Mucosa of descending colon (tissue), 3 donors: ENCODE data around the gene SALL4. TPM values are rescaled to one million over a fixed set of nuclear protein-coding genes. Genes with fewer than 3 reads are reported as not detected.
"Not testable (repeated sequence)": the region's sequence is repeated elsewhere in the genome, so short reads cannot be mapped to it uniquely, and the experiment has no call there.

Source experiments
- ATAC-seq: fragments of 200-7000 bp; cut with Tn5 transposase; one replicate; pipeline ENCODE4 v1.9.1; 2020; ENCODE audit warnings: mild to moderate bottlenecking, moderate library complexity
- DNase-seq, 3 donors: peaks; one replicate each; pipeline ENCODE4 v3.0.0-alpha.2; 2020
- H3K36me3 ChIP-seq: fragments of 200-600 bp; one replicate; pipeline ENCODE4 v1.8.0; 2021; ENCODE audit warnings: low read depth, mild to moderate bottlenecking
- H3K4me1 ChIP-seq: fragments of 200-600 bp; one replicate; pipeline ENCODE4 v1.8.0; 2021; ENCODE audit warnings: low read depth, mild to moderate bottlenecking
- H3K4me3 ChIP-seq: fragments of 200-600 bp; one replicate; pipeline ENCODE4 v1.8.0; 2021; ENCODE audit warnings: mild to moderate bottlenecking
- H3K9me3 ChIP-seq: fragments of 200-600 bp; one replicate; pipeline ENCODE4 v1.8.0; 2021; ENCODE audit warnings: mild to moderate bottlenecking
- intact Hi-C, 2 donors: fragments of 100-400 bp; cut with DNase I in 1 of 2; cut with micrococcal nuclease in 1 of 2; formaldehyde crosslinking; loops; one replicate each; pipeline versions ENCODE4 v1.11.0 to v1.11.1; 2022; cut with DNase I, micrococcal nuclease
- total RNA-seq, 3 donors: library from RNA; stranded (reverse); fragmentation: NEBNext Ultra II Directional in 2 of 3; extraction: Animal tissue kit (Norgen Biotek cat#: 25700) in 2 of 3; gene quantifications; one replicate each; pipeline versions ENCODE4 v1.2.1 to v1.2.4, GENCODE V29; 2021 to 2023
- TF ChIP-seq, protein P1 (sequence below): fragments of 200-600 bp; IDR thresholded peaks from one replicate; pipeline ENCODE4 v1.8.0; 2022; ENCODE audit warnings: antibody characterized with exemption, mild to moderate bottlenecking
- donor health status: DM: no; HTN: no; CAD: no; lungs with moderate emphysema.
- donor health status: DM: no; HTN: no; CAD: no.
- donor health status: DM: no; HTN: yes; CAD: no.

Gene SALL4
- total RNA-seq, 3 donors from 2014 or later = 0.05 to 0.41 TPM; not detected in 1

DNA sequence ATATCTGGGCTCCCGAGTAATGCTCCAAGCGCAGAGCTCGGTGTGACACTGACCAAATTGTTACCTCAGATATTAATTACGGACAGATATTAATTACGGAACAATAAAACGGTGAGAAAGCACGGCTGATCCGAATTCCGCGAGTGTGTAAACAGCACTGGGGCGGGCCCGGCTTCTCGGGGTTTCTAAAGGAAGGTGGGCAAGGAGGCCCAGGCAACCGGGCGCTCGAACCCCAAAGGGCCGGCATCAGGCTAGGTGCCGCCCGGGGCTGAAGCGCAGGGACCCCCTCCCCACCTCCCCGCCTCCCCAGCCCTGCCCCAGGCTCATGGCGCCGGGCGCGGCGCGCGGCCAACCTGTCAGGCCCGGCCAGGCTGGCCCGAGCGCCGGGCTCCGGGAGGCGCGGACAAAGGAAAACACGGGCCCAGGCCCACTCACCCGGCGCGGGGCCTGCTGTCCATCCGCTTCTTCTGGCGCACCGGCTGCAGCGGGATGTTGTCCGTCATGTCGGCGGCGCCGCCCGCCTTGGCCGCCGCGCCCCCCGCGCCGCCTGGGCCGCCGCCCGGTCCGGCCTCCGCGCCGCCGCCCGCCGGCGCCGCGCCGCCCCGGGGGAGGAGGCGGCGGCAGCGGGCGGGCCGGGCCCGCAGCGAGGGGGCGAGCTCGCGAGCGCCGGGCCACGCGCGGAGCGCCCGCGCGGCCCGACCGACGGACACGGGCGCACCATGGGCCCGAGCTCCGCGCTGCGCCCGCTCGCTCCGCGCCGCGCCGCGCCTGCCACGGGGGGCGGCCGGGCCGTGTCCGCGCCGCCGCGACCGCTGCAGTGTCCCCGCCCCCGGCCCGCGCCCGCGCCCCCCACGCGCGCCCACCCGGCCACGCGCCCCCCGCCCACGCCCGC lies 34.2 kb downstream of the SALL4 start, which contains the start of gene ATP9A:
ATP9A (minus strand) TSS at position 524 of the 892 bp plus-strand sequence; CDS start at position 503, 21 bp downstream.
- intact Hi-C loops = no loop called here
- Histone ChIP-seq H3K36me3 (no peaks in the 10 kb centered on the region), H3K4me3 (peak within 1 kb of the TSS; percentile 63), H3K9me3 (no peaks in the 10 kb centered on the region), H3K4me1 (no peaks in the 10 kb centered on the region)
- TF ChIP-seq, protein P1, sequence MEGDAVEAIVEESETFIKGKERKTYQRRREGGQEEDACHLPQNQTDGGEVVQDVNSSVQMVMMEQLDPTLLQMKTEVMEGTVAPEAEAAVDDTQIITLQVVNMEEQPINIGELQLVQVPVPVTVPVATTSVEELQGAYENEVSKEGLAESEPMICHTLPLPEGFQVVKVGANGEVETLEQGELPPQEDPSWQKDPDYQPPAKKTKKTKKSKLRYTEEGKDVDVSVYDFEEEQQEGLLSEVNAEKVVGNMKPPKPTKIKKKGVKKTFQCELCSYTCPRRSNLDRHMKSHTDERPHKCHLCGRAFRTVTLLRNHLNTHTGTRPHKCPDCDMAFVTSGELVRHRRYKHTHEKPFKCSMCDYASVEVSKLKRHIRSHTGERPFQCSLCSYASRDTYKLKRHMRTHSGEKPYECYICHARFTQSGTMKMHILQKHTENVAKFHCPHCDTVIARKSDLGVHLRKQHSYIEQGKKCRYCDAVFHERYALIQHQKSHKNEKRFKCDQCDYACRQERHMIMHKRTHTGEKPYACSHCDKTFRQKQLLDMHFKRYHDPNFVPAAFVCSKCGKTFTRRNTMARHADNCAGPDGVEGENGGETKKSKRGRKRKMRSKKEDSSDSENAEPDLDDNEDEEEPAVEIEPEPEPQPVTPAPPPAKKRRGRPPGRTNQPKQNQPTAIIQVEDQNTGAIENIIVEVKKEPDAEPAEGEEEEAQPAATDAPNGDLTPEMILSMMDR = no peak
- ATAC-seq (peak; percentile 26), DNase-seq (peak; percentile 60 to 67 (median 60))

GRCh38 chr20:51766994-51767866 lies 35.1 kb downstream of the SALL4 start:
- peak; percentile 97 for ATAC-seq
- Histone ChIP-seq H3K4me3 (peak overlapping the region; percentile 63), H3K9me3 (no peaks in the 10 kb centered on the region), H3K36me3 (no peaks in the 10 kb centered on the region), H3K4me1 (peaks cover 5% of the 10 kb centered on the region)
- intact Hi-C loops = no loop called here
- TF ChIP-seq, protein P1 = no peak
- peak; percentile 93 to 95 (median 94) for DNase-seq

DNA sequence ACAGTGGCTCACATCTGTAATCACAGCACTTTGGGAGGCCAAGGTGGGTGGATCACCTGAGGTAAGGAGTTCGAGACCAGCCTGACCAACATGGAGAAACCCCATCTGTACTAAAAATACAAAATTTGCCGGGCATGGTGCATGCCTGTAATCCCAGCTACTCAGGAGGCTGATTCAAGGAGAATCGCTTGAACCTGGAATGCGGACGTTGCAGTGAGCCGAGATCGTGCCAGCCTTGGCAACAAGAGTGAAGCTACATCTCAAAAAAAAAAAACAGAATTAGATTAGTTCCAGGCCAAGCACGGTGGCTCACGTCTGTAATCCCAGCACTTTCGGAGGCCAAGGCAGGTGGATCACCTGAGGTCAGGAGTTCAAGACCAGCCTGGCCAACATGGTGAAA lies 36.9 kb downstream of the SALL4 start:
- H3K36me3 ChIP-seq, H3K9me3 ChIP-seq, DNase-seq, ATAC-seq, intact Hi-C loops, H3K4me1 ChIP-seq, H3K4me3 ChIP-seq: not testable (repeated sequence)

DNA sequence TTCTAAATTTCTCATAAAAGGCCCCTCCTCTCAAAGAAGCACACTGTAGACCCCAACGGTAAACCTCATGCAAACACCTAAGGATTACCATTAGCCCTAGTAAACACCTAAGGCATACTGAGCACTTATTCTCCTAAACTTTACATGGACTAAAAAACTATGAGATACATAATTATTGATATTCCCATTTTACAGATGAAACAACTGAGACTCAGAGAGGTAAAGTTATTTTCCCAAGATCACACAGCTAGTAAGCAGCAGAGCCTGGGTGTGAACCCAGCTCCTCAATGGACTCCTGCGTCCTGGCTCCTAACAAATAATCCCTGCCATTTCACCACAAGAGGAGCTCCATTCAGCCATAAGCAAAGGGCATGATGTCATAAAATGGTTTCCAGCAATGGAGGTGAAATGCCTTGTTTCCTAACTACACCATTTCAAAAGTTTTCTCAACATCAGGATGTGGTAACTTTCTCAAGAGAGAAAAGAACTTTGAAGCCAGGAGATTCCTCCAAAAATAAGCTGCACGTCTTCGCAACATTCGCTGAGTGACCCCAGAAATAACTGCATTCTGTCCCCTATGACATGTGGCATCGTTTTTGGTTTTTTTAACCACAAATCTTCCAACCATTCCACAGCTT lies 38.2 kb downstream of the SALL4 start:
- DNase-seq = no peak
- TF ChIP-seq, protein P1 = no peak
- intact Hi-C loops = no loop called here
- no peaks in the 10 kb centered on the region for H3K9me3 ChIP-seq
- H3K4me3 ChIP-seq = no peak overlapping the region
- no peaks in the 10 kb centered on the region for H3K36me3 ChIP-seq
- peaks cover 9% of the 10 kb centered on the region for H3K4me1 ChIP-seq
- ATAC-seq = no peak

- Histone ChIP-seq H3K9me3 (no peaks in the 10 kb centered on the region), H3K4me1 (peaks cover 9% of the 10 kb centered on the region), H3K36me3 (no peaks in the 10 kb centered on the region), H3K4me3 (no peak overlapping the region)
- TF ChIP-seq, protein P1 = no peak
- intact Hi-C loops = no loop called here
- ATAC-seq = peak; percentile 78
- DNase-seq = peak in 1 of 3 donors; percentile 35
These were observed 41.3 kb downstream of the SALL4 start for GRCh38 chr20:51760905-51761546.
